ENCODE data around the gene PGC.

PGC gene

DNA sequence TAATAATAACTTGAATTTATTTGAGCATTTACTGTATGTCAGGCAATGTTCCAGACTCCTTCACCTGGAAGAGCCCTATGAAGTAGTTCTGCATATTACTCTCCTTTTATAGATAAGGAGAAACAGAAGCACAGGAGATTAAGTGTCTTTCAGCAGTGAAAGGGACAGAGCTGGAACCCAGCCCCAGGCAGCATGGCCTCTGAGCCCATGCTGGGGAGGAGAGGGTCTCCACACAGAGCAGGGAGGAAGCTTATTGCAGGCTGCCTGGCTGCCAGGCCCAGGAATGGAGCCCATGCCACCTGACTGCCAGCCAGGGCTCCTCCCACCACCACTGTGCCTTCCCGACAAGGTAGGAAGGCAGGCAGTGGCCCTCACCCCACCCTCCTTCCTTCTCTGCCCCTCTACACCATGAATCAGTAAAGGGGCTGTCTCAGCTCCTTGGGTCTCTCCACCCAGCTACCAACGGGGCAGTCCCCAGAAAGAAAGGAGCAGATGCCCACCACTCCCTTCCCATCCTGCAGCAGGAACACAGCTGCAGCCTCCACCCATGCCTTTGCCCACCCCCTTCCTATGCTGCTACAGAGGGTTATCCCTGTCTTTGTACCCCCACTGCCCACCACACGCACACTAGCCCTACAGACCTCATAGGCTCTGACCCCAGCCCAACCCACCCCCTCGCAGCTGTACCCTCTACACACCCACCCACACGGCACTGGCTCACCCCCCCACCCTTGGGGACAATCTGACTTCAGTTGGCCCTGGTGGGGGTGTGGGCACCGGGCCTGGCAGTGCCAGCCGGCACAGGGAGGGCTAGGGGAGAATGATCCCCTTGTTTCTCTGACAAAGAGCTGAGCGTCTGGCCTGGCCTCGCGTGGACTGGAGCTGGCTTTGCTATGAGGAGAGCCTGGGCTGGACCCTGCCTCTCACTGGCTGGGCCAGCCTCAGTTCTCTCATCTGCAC is 53.6 kb downstream of the PGC start:
- no peak for DNase-seq

- DNase-seq, result no peak
Observed at GRCh38 chr6:41692730-41693129, 54.5 kb downstream of the PGC start.

DNA sequence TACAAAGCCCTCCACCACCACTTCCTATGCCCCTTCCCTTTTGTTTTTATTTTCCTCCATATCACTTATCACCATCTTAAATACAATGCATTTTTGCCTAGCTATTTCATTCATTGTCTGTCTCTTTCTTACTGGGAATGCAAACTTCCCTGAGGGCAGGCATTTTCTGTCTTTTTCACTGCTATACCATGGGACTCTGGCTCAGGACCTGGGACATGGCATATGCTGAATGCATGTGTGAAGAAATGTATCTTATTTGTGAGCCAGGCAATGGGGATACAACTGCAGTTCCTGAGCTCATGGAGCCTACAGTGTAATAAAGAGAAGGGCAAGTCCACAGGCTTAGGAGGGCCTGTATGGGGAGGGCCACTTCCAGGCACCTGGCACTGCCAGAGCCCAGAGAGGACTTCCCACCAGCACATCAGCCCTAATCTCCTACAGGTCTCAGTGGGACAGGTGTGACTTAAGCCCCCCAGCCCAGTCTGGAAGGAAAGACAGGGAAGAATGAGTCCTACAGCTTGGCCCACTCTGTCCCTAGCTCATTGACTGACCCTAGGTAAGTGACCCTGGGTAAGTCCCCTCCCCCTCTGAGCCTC is 55.0 kb downstream of the PGC start:
- DNase-seq, result no peak

DNA sequence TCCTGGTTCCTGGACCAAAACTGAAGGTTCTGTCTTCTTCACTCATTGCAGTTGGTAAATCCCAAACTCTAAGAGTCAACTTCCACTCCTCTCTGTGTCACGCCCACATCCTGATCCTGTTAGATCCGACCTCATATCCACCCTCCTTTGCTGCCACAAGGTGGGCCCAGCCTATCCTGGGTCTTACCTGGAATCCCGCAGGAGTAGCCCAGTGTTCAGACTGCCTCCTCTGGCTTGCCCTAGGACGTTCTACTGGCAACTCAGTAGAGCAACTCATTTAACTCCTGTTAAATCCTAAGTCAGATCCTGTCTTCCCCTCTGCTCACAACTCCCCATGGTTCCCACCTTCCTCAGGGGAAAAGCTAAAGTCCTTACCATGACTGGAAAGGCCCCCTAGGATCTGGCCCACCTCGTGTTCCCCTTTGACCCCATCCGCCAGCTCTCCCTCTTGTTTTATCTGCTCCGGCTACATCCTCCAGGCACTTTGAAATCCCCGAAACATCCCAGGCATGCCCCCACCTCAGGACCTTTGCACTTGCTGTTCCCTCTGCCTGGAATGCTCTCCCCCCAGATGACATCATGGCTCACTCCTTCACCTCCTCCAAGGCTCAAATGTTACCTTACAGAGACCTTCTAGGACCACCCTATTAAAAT is 55.6 kb downstream of the PGC start:
- no peak for DNase-seq

- DNase-seq, result no peak
Observed at GRCh38 chr6:41690541-41691330, 56.5 kb downstream of the PGC start.

GRCh38 chr6:41689171-41690008 is 57.8 kb downstream of the PGC start:
- DNase-seq, result no peak

DNA sequence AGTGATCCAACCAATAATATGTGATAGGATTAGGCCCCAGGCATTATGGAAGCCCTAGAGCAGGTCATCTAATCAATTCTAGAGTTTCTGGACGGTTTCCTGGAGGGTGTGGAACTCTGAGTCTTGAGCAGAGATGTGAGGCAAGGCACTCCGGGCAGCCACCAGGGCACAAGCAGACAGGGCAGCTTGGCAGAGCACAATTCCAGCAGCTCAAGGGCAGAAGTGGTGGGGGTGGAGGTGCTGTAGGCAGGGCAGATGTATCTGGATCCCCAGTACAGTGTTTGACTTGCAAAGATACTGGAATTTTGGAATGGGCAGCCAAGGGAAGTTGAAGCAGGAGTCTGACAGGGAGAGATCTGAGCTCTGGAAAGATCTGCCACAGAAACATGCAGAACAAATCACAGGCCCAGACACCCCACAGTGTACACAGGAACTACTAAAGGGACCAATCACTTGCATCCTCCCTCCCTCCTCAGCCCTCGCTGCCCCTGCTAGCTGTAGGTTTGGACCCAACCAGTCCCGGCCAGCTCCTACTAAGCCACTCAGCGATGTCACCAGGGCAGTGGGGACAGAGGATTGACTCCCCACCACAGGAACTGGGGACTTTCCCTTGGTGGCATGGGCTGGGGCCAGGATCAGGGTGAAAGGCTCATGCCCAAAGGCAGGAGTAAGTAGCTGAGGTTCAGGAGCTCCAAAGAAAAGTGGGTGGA is 58.8 kb downstream of the PGC start:
- DNase-seq, result no peak

DNA sequence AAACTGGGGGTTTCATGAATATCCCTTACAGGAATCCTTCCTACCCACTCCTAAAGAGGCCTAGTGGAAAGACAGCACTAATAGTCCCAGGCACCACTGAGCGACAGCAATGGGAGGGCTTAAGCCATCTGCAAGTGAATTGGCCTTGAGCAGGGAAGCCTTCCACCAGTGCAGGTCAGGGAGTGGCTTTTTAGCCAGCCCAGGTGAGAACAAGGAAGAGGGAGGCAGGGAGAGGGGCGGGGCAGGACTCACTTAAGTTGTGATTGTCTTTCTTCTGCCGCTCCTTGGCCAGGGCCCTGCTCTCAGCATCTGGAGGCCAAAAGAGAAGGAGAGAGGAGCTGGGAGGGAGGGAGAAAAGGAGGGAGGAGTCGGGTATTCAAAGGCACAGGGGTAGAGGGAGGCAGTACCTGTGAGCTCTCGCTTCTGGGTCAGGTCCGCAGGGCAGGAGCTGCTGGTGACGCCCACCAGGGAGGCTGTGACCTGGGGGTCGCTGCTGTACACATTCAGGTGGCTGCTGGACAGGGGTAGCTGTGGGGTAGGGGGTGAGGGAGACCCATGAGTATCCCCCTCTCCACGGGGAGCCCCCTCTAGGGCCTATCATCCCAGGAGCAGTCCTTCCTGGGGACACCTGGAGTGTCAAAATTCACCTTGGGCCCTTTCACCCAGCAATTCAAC is 59.6 kb downstream of the PGC start:
- no peak for DNase-seq
